WERI-Rb-1 (cell line): Measurements from ENCODE around the gene AFAP1.

Source experiments
- DNase-seq: peaks from one replicate; pipeline ENCODE4 v3.0.0-alpha.2; 2020
- H3K27ac ChIP-seq: fragments of 250-450 bp; sonication (Bioruptor Pico); 2 replicates; pipeline ENCODE4 v1.5.1; 2020; ENCODE audit warnings: mild to moderate bottlenecking, moderate library complexity
- H3K27me3 ChIP-seq: fragments of 250-450 bp; sonication (Bioruptor Pico); 2 replicates; pipeline ENCODE4 v1.5.1; 2021; ENCODE audit warnings: mild to moderate bottlenecking, low read depth, moderate library complexity; ENCODE audit not compliant: insufficient read depth, severe bottlenecking
- H3K36me3 ChIP-seq: fragments of 250-450 bp; sonication (Bioruptor Pico); 2 replicates; pipeline ENCODE4 v1.5.1; 2020; ENCODE audit warnings: mild to moderate bottlenecking, moderate library complexity
- H3K4me3 ChIP-seq: 2 replicates; pipeline ENCODE4 v1.5.1; 2011; ENCODE audit warnings: low read depth, mild to moderate bottlenecking, control low read depth, low read length
- H3K9me3 ChIP-seq: fragments of 250-450 bp; sonication (Bioruptor Pico); 2 replicates; pipeline ENCODE4 v1.5.1; 2021; ENCODE audit warnings: mild to moderate bottlenecking, moderate library complexity; ENCODE audit not compliant: severe bottlenecking
- CTCF ChIP-seq: IDR thresholded peaks from 2 replicates; pipeline ENCODE4 v1.5.1; 2011; ENCODE audit warnings: low read depth, mild to moderate bottlenecking, control low read depth, inconsistent platforms, low read length

AFAP1 gene

GRCh38 chr4:7828793-7829301, 110.8 kb downstream of the AFAP1 start:
- TF ChIP-seq CTCF, result no peak
- peaks cover 4% of the 10 kb centered on the region for H3K36me3 ChIP-seq
- H3K27me3 ChIP-seq, result no peaks in the 10 kb centered on the region
- no peak overlapping the region for H3K27ac ChIP-seq
- DNase-seq, result no peak
- H3K9me3 ChIP-seq, result no peaks in the 10 kb centered on the region
- no peak overlapping the region for H3K4me3 ChIP-seq

GRCh38 chr4:7828011-7828720, 111.5 kb downstream of the AFAP1 start:
- TF ChIP-seq CTCF, result no peak
- H3K36me3 ChIP-seq, result peaks cover 4% of the 10 kb centered on the region
- no peaks in the 10 kb centered on the region for H3K9me3 ChIP-seq
- H3K27me3 ChIP-seq, result no peaks in the 10 kb centered on the region
- DNase-seq, result no peak
- H3K27ac ChIP-seq, result no peak overlapping the region
- H3K4me3 ChIP-seq, result no peak overlapping the region

- H3K27ac ChIP-seq, result no peak overlapping the region
- H3K36me3 ChIP-seq, result peaks cover 4% of the 10 kb centered on the region
- H3K4me3 ChIP-seq, result no peak overlapping the region
- no peak for TF ChIP-seq CTCF
- H3K9me3 ChIP-seq, result no peaks in the 10 kb centered on the region
- no peak for DNase-seq
- no peaks in the 10 kb centered on the region for H3K27me3 ChIP-seq
These were observed 112.1 kb downstream of the AFAP1 start for GRCh38 chr4:7827566-7827965.

DNA sequence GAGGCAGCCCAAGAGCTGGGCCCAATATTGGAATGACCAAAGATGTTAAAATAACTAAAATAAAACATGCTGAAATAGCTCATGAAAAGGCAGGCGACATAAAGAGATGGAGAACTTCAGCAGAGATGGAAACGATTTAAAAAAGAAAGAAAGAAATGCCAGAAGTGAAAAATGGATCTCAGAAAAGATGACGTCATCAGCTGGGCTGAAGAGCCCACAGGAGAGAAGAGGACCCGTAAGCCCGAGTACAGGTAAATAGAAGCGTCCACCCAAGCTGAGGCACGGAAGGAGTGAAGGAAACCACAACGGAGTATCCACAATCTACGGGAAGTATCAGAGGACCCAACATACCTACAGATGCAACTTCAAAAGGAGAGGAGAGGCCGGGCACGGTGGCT, 112.8 kb downstream of the AFAP1 start:
- no peak overlapping the region for H3K4me3 ChIP-seq
- TF ChIP-seq CTCF, result no peak
- peaks cover 4% of the 10 kb centered on the region for H3K36me3 ChIP-seq
- H3K27me3 ChIP-seq, result no peaks in the 10 kb centered on the region
- H3K9me3 ChIP-seq, result no peaks in the 10 kb centered on the region
- H3K27ac ChIP-seq, result no peak overlapping the region
- no peak for DNase-seq

GRCh38 chr4:7826176-7826908, 113.3 kb downstream of the AFAP1 start:
- no peak overlapping the region for H3K4me3 ChIP-seq
- no peak for TF ChIP-seq CTCF
- peaks cover 4% of the 10 kb centered on the region for H3K36me3 ChIP-seq
- no peaks in the 10 kb centered on the region for H3K9me3 ChIP-seq
- no peak for DNase-seq
- no peaks in the 10 kb centered on the region for H3K27me3 ChIP-seq
- H3K27ac ChIP-seq, result no peak overlapping the region
